ENCODE results near the gene SLC47A2. TPM values are rescaled to one million over a fixed set of nuclear protein-coding genes. Genes with fewer than 3 reads are reported as not detected.

The SLC47A2 gene
- total RNA-seq, 3 donors from 2014 or later, result 0.28 to 0.65 (median 0.38) TPM

- H3K36me3 ChIP-seq (ENCODE audit: low read depth), result no peaks in the 10 kb centered on the region
- TF ChIP-seq CTCF (IDR thresholded peaks at IDR 0.05), result peak; percentile 99
- H3K4me3 ChIP-seq, result no peak overlapping the region
- H3K4me1 ChIP-seq (ENCODE audit: low read depth), result peaks cover 20% of the 10 kb centered on the region
- H3K9me3 ChIP-seq, result no peaks in the 10 kb centered on the region
- DNase-seq, result peak; percentile 93 to 99 (median 98)
- intact Hi-C loops (cut with DNase I, micrococcal nuclease), result no loop called here
- ATAC-seq, result peak; percentile 93
Observed at GRCh38 chr17:19744922-19745757, 28.8 kb upstream of the SLC47A2 start.

GRCh38 chr17:19744492-19744891, 28.1 kb upstream of the SLC47A2 start:
- peak; percentile 33 for ATAC-seq
- H3K4me3 ChIP-seq, result no peak overlapping the region

GRCh38 chr17:19743101-19744100, 27.0 kb upstream of the SLC47A2 start:
- ATAC-seq (no peak), DNase-seq (peak in 1 of 3 donors; percentile 52)
- H3K9me3 ChIP-seq, result no peaks in the 10 kb centered on the region
- H3K36me3 ChIP-seq (ENCODE audit: low read depth), result no peaks in the 10 kb centered on the region
- H3K4me3 ChIP-seq, result no peak overlapping the region
- intact Hi-C loops (cut with DNase I, micrococcal nuclease), result no loop called here
- H3K4me1 ChIP-seq (ENCODE audit: low read depth), result peaks cover 14% of the 10 kb centered on the region
- no peak for TF ChIP-seq CTCF (IDR thresholded peaks at IDR 0.05)

More at GRCh38 chr17:19744492-19744891, 28.1 kb upstream of the SLC47A2 start:
- Histone ChIP-seq H3K4me1 (ENCODE audit: low read depth) (peaks cover 20% of the 10 kb centered on the region), H3K9me3 (no peaks in the 10 kb centered on the region), H3K36me3 (ENCODE audit: low read depth) (no peaks in the 10 kb centered on the region)
- no peak for TF ChIP-seq CTCF (IDR thresholded peaks at IDR 0.05)
- peak in 1 of 3 donors; percentile 65 for DNase-seq
- intact Hi-C loops (cut with DNase I, micrococcal nuclease), result no loop called here

- TF ChIP-seq CTCF (IDR thresholded peaks at IDR 0.05), result no peak
- no peaks in the 10 kb centered on the region for H3K36me3 ChIP-seq (ENCODE audit: low read depth)
- no peak overlapping the region for H3K4me3 ChIP-seq
- intact Hi-C loops (cut with DNase I, micrococcal nuclease), result no loop called here
- H3K9me3 ChIP-seq, result no peaks in the 10 kb centered on the region
- ATAC-seq (no peak), DNase-seq (no peak)
- H3K4me1 ChIP-seq (ENCODE audit: low read depth), result peaks cover 10% of the 10 kb centered on the region
Observed at GRCh38 chr17:19742495-19742894, 26.1 kb upstream of the SLC47A2 start.

GRCh38 chr17:19741832-19742457, 25.6 kb upstream of the SLC47A2 start:
- intact Hi-C loops (cut with DNase I, micrococcal nuclease), result no loop called here
- Histone ChIP-seq H3K36me3 (ENCODE audit: low read depth) (no peaks in the 10 kb centered on the region), H3K4me3 (no peak overlapping the region), H3K9me3 (no peaks in the 10 kb centered on the region), H3K4me1 (ENCODE audit: low read depth) (peaks cover 10% of the 10 kb centered on the region)
- no peak for TF ChIP-seq CTCF (IDR thresholded peaks at IDR 0.05)
- no peak for ATAC-seq
- DNase-seq, result no peak

Data from mucosa of descending colon (tissue), 3 donors.